ENCODE results near the gene TOMM20L.
"Not testable (repeated sequence)": the region's sequence is repeated elsewhere in the genome, so short reads cannot be mapped to it uniquely, and the experiment has no call there.

TOMM20L gene

DNA sequence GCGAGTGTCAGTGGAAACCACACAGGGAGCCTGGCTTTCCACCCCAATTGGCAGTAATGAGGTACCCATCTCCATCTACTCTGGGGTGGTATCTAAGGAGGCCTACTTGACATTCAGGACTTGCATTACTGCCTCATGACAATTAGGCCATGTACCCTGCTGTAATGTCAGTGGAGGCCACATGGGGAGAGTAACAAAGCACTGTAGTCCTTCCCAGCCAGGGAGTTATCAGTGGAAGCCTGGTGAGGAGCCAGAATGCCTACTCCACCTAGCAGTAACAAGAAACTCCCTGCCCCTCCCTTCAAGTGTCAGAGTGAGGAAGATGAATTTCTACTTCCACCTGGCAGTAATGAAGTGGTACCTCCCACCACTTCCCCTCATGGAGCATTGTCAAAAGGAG, 19.1 kb downstream of the TOMM20L start:
- 0 out of 2 replicates have a peak, but pooled peaks cover 7% of the 10 kb centered on the region for H3F3A ChIP-seq (ENCODE audit: insufficient read depth)
- no peaks in the 10 kb centered on the region for H3K9me2 ChIP-seq (replicated peaks; ENCODE audit: insufficient read depth, low read length)
- H3K79me2 ChIP-seq (ENCODE audit: insufficient read depth, low read length) = peaks cover 35% of the 10 kb centered on the region
- no peaks in the 10 kb centered on the region for H3K27me3 ChIP-seq (ENCODE audit: low read length)
- TF ChIP-seq, protein P1, sequence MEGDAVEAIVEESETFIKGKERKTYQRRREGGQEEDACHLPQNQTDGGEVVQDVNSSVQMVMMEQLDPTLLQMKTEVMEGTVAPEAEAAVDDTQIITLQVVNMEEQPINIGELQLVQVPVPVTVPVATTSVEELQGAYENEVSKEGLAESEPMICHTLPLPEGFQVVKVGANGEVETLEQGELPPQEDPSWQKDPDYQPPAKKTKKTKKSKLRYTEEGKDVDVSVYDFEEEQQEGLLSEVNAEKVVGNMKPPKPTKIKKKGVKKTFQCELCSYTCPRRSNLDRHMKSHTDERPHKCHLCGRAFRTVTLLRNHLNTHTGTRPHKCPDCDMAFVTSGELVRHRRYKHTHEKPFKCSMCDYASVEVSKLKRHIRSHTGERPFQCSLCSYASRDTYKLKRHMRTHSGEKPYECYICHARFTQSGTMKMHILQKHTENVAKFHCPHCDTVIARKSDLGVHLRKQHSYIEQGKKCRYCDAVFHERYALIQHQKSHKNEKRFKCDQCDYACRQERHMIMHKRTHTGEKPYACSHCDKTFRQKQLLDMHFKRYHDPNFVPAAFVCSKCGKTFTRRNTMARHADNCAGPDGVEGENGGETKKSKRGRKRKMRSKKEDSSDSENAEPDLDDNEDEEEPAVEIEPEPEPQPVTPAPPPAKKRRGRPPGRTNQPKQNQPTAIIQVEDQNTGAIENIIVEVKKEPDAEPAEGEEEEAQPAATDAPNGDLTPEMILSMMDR (IDR thresholded peaks at IDR 0.05; ENCODE audit: insufficient read depth, low read length, poor library complexity, severe bottlenecking) = no peak
- no peak for TF ChIP-seq EZH2phosphoT487 (conservative IDR thresholded peaks at IDR 0.05; ENCODE audit: low read length)
- H3K36me3 ChIP-seq (ENCODE audit: low read length) = peaks cover 27% of the 10 kb centered on the region; the same call in 1 of the 2 replicates
- H3K4me3 ChIP-seq (ENCODE audit: insufficient read depth, low read length, poor library complexity, severe bottlenecking) = no peak overlapping the region
- H3K9ac ChIP-seq (ENCODE audit: low read length) = no peak overlapping the region
- peaks cover 4% of the 10 kb centered on the region; the same call in 1 of the 2 replicates for H4K20me1 ChIP-seq (ENCODE audit: low read depth, low read length)
- no peak overlapping the region for H3K4me2 ChIP-seq (ENCODE audit: low read depth, low read length, poor library complexity, severe bottlenecking)
- H2AFZ ChIP-seq (ENCODE audit: low read depth, low read length, severe bottlenecking) = no peak overlapping the region
- H3K27ac ChIP-seq (ENCODE audit: low read depth, low read length) = no peak overlapping the region
- no peaks in the 10 kb centered on the region for H3K9me3 ChIP-seq (ENCODE audit: insufficient read depth, low read length)

DNA sequence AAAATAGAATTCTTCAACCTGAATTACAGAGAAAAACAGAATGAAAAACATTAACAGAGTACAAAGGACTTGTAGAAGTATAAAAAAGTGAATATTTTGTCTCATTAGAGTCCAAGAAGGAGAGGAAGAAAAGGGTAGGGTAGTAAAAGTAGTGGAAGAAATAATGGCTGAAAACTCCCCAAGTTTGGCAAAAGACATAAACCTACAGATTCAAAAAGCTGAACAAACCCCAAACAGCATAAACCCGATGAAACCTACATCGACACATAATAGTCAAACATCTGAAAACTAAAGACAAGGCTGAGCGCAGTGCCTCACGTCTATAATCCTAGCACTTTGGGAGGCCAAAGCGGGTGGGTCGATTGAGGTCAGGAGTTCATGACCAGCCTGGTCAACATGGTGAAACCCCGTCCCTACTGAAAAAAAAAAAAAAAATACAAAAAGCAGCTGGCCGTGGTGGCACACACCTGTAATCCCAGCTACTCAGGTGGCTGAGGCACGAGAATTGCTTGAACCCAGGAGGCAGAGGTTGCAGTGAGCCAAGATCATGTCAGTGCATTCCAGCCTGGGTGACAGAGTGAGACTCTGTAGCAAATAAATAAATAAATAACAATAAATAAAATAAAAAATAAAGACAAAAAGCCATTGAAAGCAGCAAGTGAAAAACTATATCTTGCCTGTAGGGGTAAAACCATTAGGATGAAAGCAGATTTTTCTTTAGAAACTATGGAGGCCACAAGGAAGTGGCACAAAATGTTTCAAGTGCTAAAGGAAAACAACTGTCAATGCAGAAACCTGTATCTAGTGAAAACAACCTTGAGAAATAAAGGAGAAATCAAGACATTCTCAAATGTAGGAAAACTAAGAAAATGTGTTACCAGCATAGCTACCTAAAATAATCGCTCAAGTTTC, 20.2 kb downstream of the TOMM20L start:
- H4K20me1 ChIP-seq (ENCODE audit: low read depth, low read length) = peaks cover 4% of the 10 kb centered on the region; the same call in 1 of the 2 replicates
- TF ChIP-seq, protein P1 (IDR thresholded peaks at IDR 0.05; ENCODE audit: insufficient read depth, low read length, poor library complexity, severe bottlenecking) = no peak
- TF ChIP-seq EZH2phosphoT487 (conservative IDR thresholded peaks at IDR 0.05; ENCODE audit: low read length) = no peak
- H3K4me3 ChIP-seq (ENCODE audit: insufficient read depth, low read length, poor library complexity, severe bottlenecking) = no peak overlapping the region
- H3F3A ChIP-seq (ENCODE audit: insufficient read depth) = peaks cover 7% of the 10 kb centered on the region; the same call in 1 of the 2 replicates
- peaks cover 19% of the 10 kb centered on the region; the same call in 1 of the 2 replicates for H3K36me3 ChIP-seq (ENCODE audit: low read length)
- H3K27me3 ChIP-seq (ENCODE audit: low read length) = no peaks in the 10 kb centered on the region
- no peak overlapping the region for H3K9ac ChIP-seq (ENCODE audit: low read length)
- H3K9me3 ChIP-seq (ENCODE audit: insufficient read depth, low read length) = no peaks in the 10 kb centered on the region
- peaks cover 35% of the 10 kb centered on the region for H3K79me2 ChIP-seq (ENCODE audit: insufficient read depth, low read length)
- H2AFZ ChIP-seq (ENCODE audit: low read depth, low read length, severe bottlenecking) = no peak overlapping the region
- no peak overlapping the region for H3K4me2 ChIP-seq (ENCODE audit: low read depth, low read length, poor library complexity, severe bottlenecking)
- H3K27ac ChIP-seq (ENCODE audit: low read depth, low read length) = no peak overlapping the region
- H3K9me2 ChIP-seq (replicated peaks; ENCODE audit: insufficient read depth, low read length) = no peaks in the 10 kb centered on the region

DNA sequence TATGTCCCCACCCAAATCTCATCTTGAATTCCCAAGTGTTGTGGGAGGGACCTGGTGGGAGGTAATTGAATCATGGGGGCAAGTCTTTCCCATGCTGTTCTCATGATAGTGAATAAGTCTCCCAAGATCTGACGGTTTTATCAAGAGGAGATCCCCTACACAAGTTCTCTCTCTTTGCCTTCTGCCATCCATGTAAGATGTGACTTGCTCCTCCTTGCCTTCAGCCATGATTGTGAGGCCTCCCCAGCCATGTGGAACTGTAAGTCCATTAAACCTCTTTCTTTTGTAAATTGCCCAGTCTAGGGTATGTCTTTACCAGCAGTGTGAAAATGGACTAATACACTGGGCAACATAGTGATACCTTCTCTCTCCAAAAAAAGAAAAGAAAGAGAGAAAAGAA, 21.2 kb downstream of the TOMM20L start:
- H4K20me1 ChIP-seq (ENCODE audit: low read depth, low read length); H3K9me2 ChIP-seq (replicated peaks; ENCODE audit: insufficient read depth, low read length); H3F3A ChIP-seq (ENCODE audit: insufficient read depth); H3K27ac ChIP-seq (ENCODE audit: low read depth, low read length); H3K9ac ChIP-seq (ENCODE audit: low read length); H2AFZ ChIP-seq (ENCODE audit: low read depth, low read length, severe bottlenecking); H3K4me2 ChIP-seq (ENCODE audit: low read depth, low read length, poor library complexity, severe bottlenecking); H3K27me3 ChIP-seq (ENCODE audit: low read length); H3K9me3 ChIP-seq (ENCODE audit: insufficient read depth, low read length); H3K4me3 ChIP-seq (ENCODE audit: insufficient read depth, low read length, poor library complexity, severe bottlenecking): not testable (repeated sequence)
- peaks cover 18% of the 10 kb centered on the region; the same call in 1 of the 2 replicates for H3K36me3 ChIP-seq (ENCODE audit: low read length)
- H3K79me2 ChIP-seq (ENCODE audit: insufficient read depth, low read length) = peaks cover 32% of the 10 kb centered on the region

Measured in SU-DHL-6 (cell line).